BLaER1 (cell line): Measurements from ENCODE around the gene KREMEN2.

Experiments
- H3K27ac ChIP-seq: shearing (Covaris generic); formaldehyde crosslinking; 2 replicates; pipeline ENCODE4 v1.8.1; 2022
- H3K27me3 ChIP-seq: shearing (Covaris generic); formaldehyde crosslinking; 2 replicates; pipeline ENCODE4 v1.8.1; 2022
- H3K36me3 ChIP-seq: shearing (Covaris generic); formaldehyde crosslinking; 2 replicates; pipeline ENCODE4 v1.8.1; 2022
- H3K4me1 ChIP-seq: shearing (Covaris generic); formaldehyde crosslinking; 2 replicates; pipeline ENCODE4 v1.8.1; 2022
- H3K4me2 ChIP-seq: shearing (Covaris generic); formaldehyde crosslinking; 2 replicates; pipeline ENCODE4 v1.8.1; 2022
- H3K4me3 ChIP-seq: shearing (Covaris generic); formaldehyde crosslinking; 2 replicates; pipeline ENCODE4 v1.8.1; 2022
- H3K9ac ChIP-seq: shearing (Covaris generic); formaldehyde crosslinking; 2 replicates; pipeline ENCODE4 v1.8.1; 2022
- H3K9me3 ChIP-seq: shearing (Covaris generic); formaldehyde crosslinking; 2 replicates; pipeline ENCODE4 v1.8.1; 2022
- H4K20me1 ChIP-seq: shearing (Covaris generic); formaldehyde crosslinking; 2 replicates; pipeline ENCODE4 v1.8.1; 2022
- Cebpa-rat ChIP-seq: shearing (Covaris generic); IDR thresholded peaks from 2 replicates; pipeline ENCODE4 v1.8.1; 2022

KREMEN2 gene

GRCh38 chr16:2981899-2982250, 17.8 kb downstream of the KREMEN2 start:
- TF ChIP-seq Cebpa-rat: no peak
- H4K20me1 ChIP-seq: peaks cover 15% of the 10 kb centered on the region
- H3K4me1 ChIP-seq: peaks cover 76% of the 10 kb centered on the region
- no peaks in the 10 kb centered on the region for H3K9me3 ChIP-seq
- H3K4me2 ChIP-seq: peak overlapping the region; percentile 97
- H3K4me3 ChIP-seq: no peak overlapping the region
- H3K27me3 ChIP-seq: no peaks in the 10 kb centered on the region
- no peak overlapping the region; the same call in 1 of the 2 replicates for H3K9ac ChIP-seq
- H3K27ac ChIP-seq: no peak overlapping the region
- H3K36me3 ChIP-seq: peaks cover 15% of the 10 kb centered on the region

- Histone ChIP-seq H3K27me3 (no peaks in the 10 kb centered on the region), H3K9ac (no peak overlapping the region), H3K4me3 (no peak overlapping the region), H3K4me2 (peak overlapping the region; percentile 97), H4K20me1 (peaks cover 10% of the 10 kb centered on the region; the same call in 1 of the 2 replicates), H3K27ac (no peak overlapping the region), H3K36me3 (peaks cover 10% of the 10 kb centered on the region; the same call in 1 of the 2 replicates), H3K4me1 (peaks cover 72% of the 10 kb centered on the region), H3K9me3 (no peaks in the 10 kb centered on the region)
- TF ChIP-seq Cebpa-rat: no peak
Observed at GRCh38 chr16:2982402-2982801, 18.3 kb downstream of the KREMEN2 start.

GRCh38 chr16:2983706-2984136, 19.6 kb downstream of the KREMEN2 start:
- Histone ChIP-seq H3K4me2 (peak overlapping the region; percentile 97), H3K27ac (peak overlapping the region; percentile 44; the same call in 1 of the 2 replicates), H4K20me1 (peaks cover 6% of the 10 kb centered on the region; the same call in 1 of the 2 replicates), H3K9ac (peak overlapping the region; percentile 49; the same call in 1 of the 2 replicates), H3K36me3 (no peaks in the 10 kb centered on the region), H3K4me1 (peaks cover 59% of the 10 kb centered on the region), H3K4me3 (peak overlapping the region; percentile 53), H3K27me3 (no peaks in the 10 kb centered on the region), H3K9me3 (no peaks in the 10 kb centered on the region)
- no peak for TF ChIP-seq Cebpa-rat

GRCh38 chr16:2985462-2985861, 21.4 kb downstream of the KREMEN2 start:
- Histone ChIP-seq H3K4me2 (no peak overlapping the region), H3K36me3 (no peaks in the 10 kb centered on the region), H3K27ac (no peak overlapping the region), H3K9ac (no peak overlapping the region), H3K9me3 (no peaks in the 10 kb centered on the region), H3K4me1 (peaks cover 47% of the 10 kb centered on the region), H4K20me1 (no peaks in the 10 kb centered on the region), H3K27me3 (peaks cover 10% of the 10 kb centered on the region; the same call in 1 of the 2 replicates), H3K4me3 (no peak overlapping the region)
- TF ChIP-seq Cebpa-rat: no peak

- H3K9ac ChIP-seq: no peak overlapping the region
- no peak overlapping the region for H3K27ac ChIP-seq
- no peak overlapping the region for H3K4me2 ChIP-seq
- H3K36me3 ChIP-seq: no peaks in the 10 kb centered on the region
- H3K4me1 ChIP-seq: peaks cover 44% of the 10 kb centered on the region
- no peak for TF ChIP-seq Cebpa-rat
- H3K4me3 ChIP-seq: no peak overlapping the region
- H3K9me3 ChIP-seq: no peaks in the 10 kb centered on the region
- H3K27me3 ChIP-seq: peaks cover 15% of the 10 kb centered on the region
- no peaks in the 10 kb centered on the region for H4K20me1 ChIP-seq
Observed at GRCh38 chr16:2985893-2986355, 21.8 kb downstream of the KREMEN2 start.

GRCh38 chr16:2986623-2987188, 22.6 kb downstream of the KREMEN2 start:
- no peaks in the 10 kb centered on the region for H4K20me1 ChIP-seq
- no peak overlapping the region for H3K27ac ChIP-seq
- H3K4me2 ChIP-seq: no peak overlapping the region
- no peak overlapping the region for H3K9ac ChIP-seq
- no peaks in the 10 kb centered on the region for H3K36me3 ChIP-seq
- no peak overlapping the region for H3K4me3 ChIP-seq
- peaks cover 36% of the 10 kb centered on the region for H3K4me1 ChIP-seq
- H3K9me3 ChIP-seq: no peaks in the 10 kb centered on the region
- peaks cover 18% of the 10 kb centered on the region for H3K27me3 ChIP-seq
- TF ChIP-seq Cebpa-rat: no peak

- Histone ChIP-seq H3K9me3 (no peaks in the 10 kb centered on the region), H3K36me3 (no peaks in the 10 kb centered on the region), H3K27ac (no peak overlapping the region), H3K9ac (no peak overlapping the region), H3K27me3 (peaks cover 18% of the 10 kb centered on the region), H4K20me1 (no peaks in the 10 kb centered on the region), H3K4me2 (no peak overlapping the region), H3K4me1 (peaks cover 31% of the 10 kb centered on the region), H3K4me3 (no peak overlapping the region)
- TF ChIP-seq Cebpa-rat: no peak
Observed at GRCh38 chr16:2987286-2987685, 23.2 kb downstream of the KREMEN2 start.

- no peak for TF ChIP-seq Cebpa-rat
- Histone ChIP-seq H3K4me1 (peaks cover 25% of the 10 kb centered on the region), H3K27ac (no peak overlapping the region), H3K27me3 (peaks cover 18% of the 10 kb centered on the region), H3K36me3 (no peaks in the 10 kb centered on the region), H3K4me2 (no peak overlapping the region), H3K9ac (no peak overlapping the region), H3K4me3 (no peak overlapping the region), H3K9me3 (no peaks in the 10 kb centered on the region), H4K20me1 (no peaks in the 10 kb centered on the region)
Observed at GRCh38 chr16:2987833-2988232, 23.8 kb downstream of the KREMEN2 start.

- H3K9ac ChIP-seq: no peak overlapping the region
- peaks cover 17% of the 10 kb centered on the region for H3K4me1 ChIP-seq
- no peak overlapping the region for H3K4me2 ChIP-seq
- H3K9me3 ChIP-seq: no peaks in the 10 kb centered on the region
- no peak overlapping the region for H3K27ac ChIP-seq
- H3K27me3 ChIP-seq: peaks cover 18% of the 10 kb centered on the region
- H3K36me3 ChIP-seq: no peaks in the 10 kb centered on the region
- H4K20me1 ChIP-seq: no peaks in the 10 kb centered on the region
- no peak overlapping the region for H3K4me3 ChIP-seq
- no peak for TF ChIP-seq Cebpa-rat
Observed at GRCh38 chr16:2988590-2989099, 24.6 kb downstream of the KREMEN2 start.

GRCh38 chr16:2990891-2991290, 26.8 kb downstream of the KREMEN2 start:
- Histone ChIP-seq H3K36me3 (no peaks in the 10 kb centered on the region), H3K9me3 (no peaks in the 10 kb centered on the region), H3K4me1 (peaks cover 9% of the 10 kb centered on the region; the same call in 1 of the 2 replicates), H3K27me3 (peaks cover 21% of the 10 kb centered on the region), H3K9ac (no peak overlapping the region), H4K20me1 (no peaks in the 10 kb centered on the region), H3K27ac (no peak overlapping the region), H3K4me2 (no peak overlapping the region), H3K4me3 (no peak overlapping the region)
- TF ChIP-seq Cebpa-rat: no peak
